PC-9 (cell line): ENCODE measurements around the gene FSTL1.

ENCODE experiments used
- CTCF ChIP-seq: fragments of 200-600 bp; sonication (generic); conservative IDR thresholded peaks from 2 replicates; pipeline ENCODE4 v1.6.1; 2017; ENCODE audit warnings: mixed run types, antibody characterized with exemption, mild to moderate bottlenecking, moderate library complexity
- EZH2 ChIP-seq: fragments of 200-600 bp; sonication (generic); IDR thresholded peaks from 2 replicates; pipeline ENCODE4 v1.8.0; 2017; ENCODE audit warnings: antibody characterized with exemption, low read depth

- TF ChIP-seq CTCF: no peak
- TF ChIP-seq EZH2: no peak
Measured at GRCh38 chr3:120451272-120451761, 525 bp upstream of the FSTL1 start.
